ENCODE measurements around the gene SMIM11.
"Not testable (repeated sequence)": the region's sequence is repeated elsewhere in the genome, so short reads cannot be mapped to it uniquely, and the experiment has no call there.

GRCh38 chr21:34427339-34427738 lies 52.0 kb downstream of the SMIM11 start:
- TF ChIP-seq, protein P1, sequence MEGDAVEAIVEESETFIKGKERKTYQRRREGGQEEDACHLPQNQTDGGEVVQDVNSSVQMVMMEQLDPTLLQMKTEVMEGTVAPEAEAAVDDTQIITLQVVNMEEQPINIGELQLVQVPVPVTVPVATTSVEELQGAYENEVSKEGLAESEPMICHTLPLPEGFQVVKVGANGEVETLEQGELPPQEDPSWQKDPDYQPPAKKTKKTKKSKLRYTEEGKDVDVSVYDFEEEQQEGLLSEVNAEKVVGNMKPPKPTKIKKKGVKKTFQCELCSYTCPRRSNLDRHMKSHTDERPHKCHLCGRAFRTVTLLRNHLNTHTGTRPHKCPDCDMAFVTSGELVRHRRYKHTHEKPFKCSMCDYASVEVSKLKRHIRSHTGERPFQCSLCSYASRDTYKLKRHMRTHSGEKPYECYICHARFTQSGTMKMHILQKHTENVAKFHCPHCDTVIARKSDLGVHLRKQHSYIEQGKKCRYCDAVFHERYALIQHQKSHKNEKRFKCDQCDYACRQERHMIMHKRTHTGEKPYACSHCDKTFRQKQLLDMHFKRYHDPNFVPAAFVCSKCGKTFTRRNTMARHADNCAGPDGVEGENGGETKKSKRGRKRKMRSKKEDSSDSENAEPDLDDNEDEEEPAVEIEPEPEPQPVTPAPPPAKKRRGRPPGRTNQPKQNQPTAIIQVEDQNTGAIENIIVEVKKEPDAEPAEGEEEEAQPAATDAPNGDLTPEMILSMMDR (conservative IDR thresholded peaks at IDR 0.05; ENCODE audit: low read depth, low read length), result not testable (repeated sequence)
- TF ChIP-seq RFX5 (IDR thresholded peaks at IDR 0.05; ENCODE audit: low read depth, low read length); MAFK (IDR thresholded peaks at IDR 0.05; ENCODE audit: low read depth, low read length); SMC3 (IDR thresholded peaks at IDR 0.05; ENCODE audit: low read depth, low read length); MXI1 (IDR thresholded peaks at IDR 0.05; ENCODE audit: borderline replicate concordance, low read depth, low read length); MAZ (IDR thresholded peaks at IDR 0.05; ENCODE audit: borderline replicate concordance, low read depth, low read length); USF2 (IDR thresholded peaks at IDR 0.05; ENCODE audit: low read depth, low read length); POLR2A (IDR thresholded peaks at IDR 0.05; ENCODE audit: low read depth, low read length): not testable (repeated sequence)

All from IMR-90 (cell line).